ENCODE data around the gene GNAI3. TPM values are rescaled to one million over a fixed set of nuclear protein-coding genes. Genes with fewer than 3 reads are reported as not detected.

The GNAI3 gene
- total and polyA plus RNA-seq, 2 of the 13 experiments (the other 11 are each of a cell fraction or from before 2014, with no cell fraction given), result 4.3 to 9.0 TPM

GRCh38 chr1:109611308-109611990 is 63.0 kb downstream of the GNAI3 start:
- no peak for FAIRE-seq
- Histone ChIP-seq H3K4me3 (replicated peaks in 1 of 3; ENCODE audit: insufficient read depth in 1 of 3, low read depth in 2 of 3, low read length in 3 of 3) (no peak overlapping the region), H3K9me3 (ENCODE audit: low read length) (no peaks in the 10 kb centered on the region), H2AFZ (ENCODE audit: low read length) (no peak overlapping the region), H3K79me2 (ENCODE audit: insufficient read depth, low read length) (no peaks in the 10 kb centered on the region), H3K27me3 (ENCODE audit: control insufficient read depth in 1 of 2, insufficient read depth in 2 of 2, low read length in 2 of 2) (no peaks in the 10 kb centered on the region), H3K9ac (ENCODE audit: insufficient read depth, low read depth, low read length) (no peak overlapping the region), H3K27ac (ENCODE audit: extremely low read length, insufficient read depth, low read length) (no peak overlapping the region), H3K36me3 (replicated peaks in 1 of 2; ENCODE audit: control insufficient read depth in 1 of 2, insufficient read depth in 2 of 2, low read length in 2 of 2) (no peaks in the 10 kb centered on the region), H4K20me1 (ENCODE audit: insufficient read depth, low read length) (no peaks in the 10 kb centered on the region; the same call in 1 of the 2 replicates), H3K4me2 (ENCODE audit: low read depth, low read length) (no peak overlapping the region), H3K4me1 (ENCODE audit: insufficient read depth, low read length) (peaks cover 45% of the 10 kb centered on the region)
- ATAC-seq, result no peak
- BruUV-seq (replicated peaks), result no TSS peak
- no peak for DNase-seq (ENCODE audit: low spot score)
- intact Hi-C loops (cut with micrococcal nuclease; ENCODE audit: unreplicated experiment) (no loop called here), in situ Hi-C loops (cut with HindIII; ENCODE audit: extremely low pct_ligation_motif_present, low pct_unique_long_range_greater_than_20kb) (no loop called here)
- 85% methylated on average over 13 of the region's 13 CpGs for WGBS (ENCODE audit: low lambda C conversion rate)
- ChIA-PET CTCF (ENCODE audit: low intra/inter-chr PET ratio, low total read pairs) (no interaction called here), POLR2A (no interaction called here)
- TF ChIP-seq DR1 (CRISPR knock-in tag; IDR thresholded peaks at IDR 0.05) (no peak), ETV6 (CRISPR knock-in tag; conservative IDR thresholded peaks at IDR 0.05) (no peak), ZBTB4 (CRISPR knock-in tag; IDR thresholded peaks at IDR 0.05; ENCODE audit: borderline replicate concordance) (no peak), CCAR2 (optimal IDR thresholded peaks at IDR 0.05; ENCODE audit: low read depth, low read length) (no peak), ZNF570 (CRISPR knock-in tag; IDR thresholded peaks at IDR 0.05; ENCODE audit: borderline replicate concordance) (no peak), MED13 (CRISPR knock-in tag; IDR thresholded peaks at IDR 0.05) (no peak), NFRKB (IDR thresholded peaks at IDR 0.05) (no peak), DRAP1 (CRISPR knock-in tag; IDR thresholded peaks at IDR 0.05) (no peak), CEBPZ (IDR thresholded peaks at IDR 0.05; ENCODE audit: low read length) (no peak), ATF1 (CRISPR knock-in tag; IDR thresholded peaks at IDR 0.05) (no peak), ZFX (CRISPR knock-in tag; IDR thresholded peaks at IDR 0.05; ENCODE audit: low read depth) (no peak), ZNF710 (CRISPR knock-in tag; IDR thresholded peaks at IDR 0.05; ENCODE audit: borderline replicate concordance) (no peak), ZNF512 (CRISPR knock-in tag; IDR thresholded peaks at IDR 0.05) (no peak)
